GM12892 (cell line): Measurements from ENCODE around the gene GFI1B.

ENCODE experiments used
- POLR2A ChIP-seq: IDR thresholded peaks from 2 replicates; pipeline ENCODE4 v1.6.1; 2011; ENCODE audit warnings: low read depth, low read length, control low read depth
- TAF1 ChIP-seq: IDR thresholded peaks from 2 replicates; pipeline ENCODE4 v1.6.1; 2011; ENCODE audit warnings: low read depth, mild to moderate bottlenecking, control low read depth, low read length, borderline replicate concordance

DNA sequence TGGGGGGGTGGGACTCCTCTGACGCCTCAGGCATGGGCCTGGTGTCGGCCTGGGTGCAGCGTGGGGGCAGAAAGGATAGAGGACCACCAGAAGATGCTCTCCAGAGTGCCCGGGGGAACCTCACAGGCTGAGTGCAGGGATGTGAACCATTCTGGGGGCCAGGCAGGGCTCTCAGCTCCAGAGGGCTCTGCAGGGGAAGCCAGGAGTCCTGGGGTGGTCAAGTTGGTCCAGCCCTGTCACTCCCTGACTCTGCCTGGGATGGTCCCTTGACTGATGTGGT lies 6.5 kb downstream of the GFI1B start:
- TF ChIP-seq POLR2A (no peak), TAF1 (no peak)
